NOMO-1 (cell line): ENCODE measurements around the gene MLLT1.

Experiments
- DNase-seq, 2 experiments: peaks; one replicate each; lab custom pipeline; 2025; ENCODE audit not compliant: unreplicated experiment in 2 of 2; lab: John Stamatoyannopoulos, UW

The MLLT1 gene

GRCh38 chr19:6172074-6172863 is 107.5 kb downstream of the MLLT1 start:
- no peak for DNase-seq

- no peak for DNase-seq
These were observed 112.7 kb downstream of the MLLT1 start for GRCh38 chr19:6167115-6167514.

GRCh38 chr19:6164906-6165531 is 114.8 kb downstream of the MLLT1 start:
- no peak for DNase-seq

GRCh38 chr19:6161271-6161850 is 118.4 kb downstream of the MLLT1 start:
- DNase-seq: peak; percentile 86 to 90
